Measurements from ENCODE around the gene TBC1D24.
"Not testable (repeated sequence)": the region's sequence is repeated elsewhere in the genome, so short reads cannot be mapped to it uniquely, and the experiment has no call there.

Gene TBC1D24

DNA sequence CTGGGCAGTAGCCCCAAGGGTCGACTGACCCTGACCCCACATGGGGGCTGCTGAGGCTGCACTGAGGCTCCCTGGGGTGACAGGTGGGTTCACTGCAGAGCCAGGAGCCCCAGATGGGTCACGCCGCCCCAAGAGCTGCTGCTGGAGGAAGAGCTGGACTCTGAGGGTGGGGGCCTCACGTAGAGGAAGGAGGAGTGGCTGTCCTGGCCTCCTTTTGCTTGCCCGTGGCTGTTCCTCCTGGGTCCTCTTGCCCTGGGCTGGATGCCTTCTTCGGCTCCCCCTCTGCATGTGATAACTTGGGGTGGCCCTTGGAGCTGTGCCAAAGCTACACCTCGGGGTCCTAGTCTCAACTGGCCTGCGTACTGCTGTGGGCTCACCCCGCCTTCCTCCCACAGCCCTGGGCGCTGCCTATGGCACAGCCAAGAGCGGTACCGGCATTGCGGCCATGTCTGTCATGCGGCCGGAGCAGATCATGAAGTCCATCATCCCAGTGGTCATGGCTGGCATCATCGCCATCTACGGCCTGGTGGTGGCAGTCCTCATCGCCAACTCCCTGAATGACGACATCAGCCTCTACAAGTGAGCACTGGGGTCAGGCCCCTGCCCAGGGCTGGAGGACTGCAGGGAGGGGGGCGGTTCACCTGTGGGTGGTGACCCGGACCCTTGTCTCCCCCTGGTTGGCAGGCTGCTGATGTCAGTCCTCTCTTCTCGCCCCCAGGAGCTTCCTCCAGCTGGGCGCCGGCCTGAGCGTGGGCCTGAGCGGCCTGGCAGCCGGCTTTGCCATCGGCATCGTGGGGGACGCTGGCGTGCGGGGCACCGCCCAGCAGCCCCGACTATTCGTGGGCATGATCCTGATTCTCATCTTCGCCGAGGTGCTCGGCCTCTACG is 44.1 kb downstream of the TBC1D24 start:
- DNase-seq = no peak

DNA sequence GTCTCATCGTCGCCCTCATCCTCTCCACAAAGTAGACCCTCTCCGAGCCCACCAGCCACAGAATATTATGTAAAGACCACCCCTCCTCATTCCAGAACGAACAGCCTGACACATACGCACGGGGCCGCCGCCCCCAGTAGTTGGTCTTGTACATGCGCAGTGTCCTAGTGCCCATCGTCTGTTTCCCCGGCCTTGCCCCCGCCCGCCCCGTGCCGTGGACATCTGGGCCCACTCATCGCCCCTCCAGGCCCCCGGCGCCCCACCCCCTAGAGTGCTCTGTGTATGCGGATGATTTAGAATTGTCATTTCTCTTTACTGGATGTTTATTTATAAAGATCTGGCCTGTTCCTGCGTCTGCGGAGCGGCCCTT is 44.8 kb downstream of the TBC1D24 start:
- no peak for DNase-seq

GRCh38 chr16:2520097-2520783 is 45.3 kb downstream of the TBC1D24 start, which contains the start of gene AMDHD2:
Gene AMDHD2 (plus strand): TSS chr16:2520371. CDS start chr16:2520459, 88 bp downstream.
- peak; percentile 93 for DNase-seq

DNA sequence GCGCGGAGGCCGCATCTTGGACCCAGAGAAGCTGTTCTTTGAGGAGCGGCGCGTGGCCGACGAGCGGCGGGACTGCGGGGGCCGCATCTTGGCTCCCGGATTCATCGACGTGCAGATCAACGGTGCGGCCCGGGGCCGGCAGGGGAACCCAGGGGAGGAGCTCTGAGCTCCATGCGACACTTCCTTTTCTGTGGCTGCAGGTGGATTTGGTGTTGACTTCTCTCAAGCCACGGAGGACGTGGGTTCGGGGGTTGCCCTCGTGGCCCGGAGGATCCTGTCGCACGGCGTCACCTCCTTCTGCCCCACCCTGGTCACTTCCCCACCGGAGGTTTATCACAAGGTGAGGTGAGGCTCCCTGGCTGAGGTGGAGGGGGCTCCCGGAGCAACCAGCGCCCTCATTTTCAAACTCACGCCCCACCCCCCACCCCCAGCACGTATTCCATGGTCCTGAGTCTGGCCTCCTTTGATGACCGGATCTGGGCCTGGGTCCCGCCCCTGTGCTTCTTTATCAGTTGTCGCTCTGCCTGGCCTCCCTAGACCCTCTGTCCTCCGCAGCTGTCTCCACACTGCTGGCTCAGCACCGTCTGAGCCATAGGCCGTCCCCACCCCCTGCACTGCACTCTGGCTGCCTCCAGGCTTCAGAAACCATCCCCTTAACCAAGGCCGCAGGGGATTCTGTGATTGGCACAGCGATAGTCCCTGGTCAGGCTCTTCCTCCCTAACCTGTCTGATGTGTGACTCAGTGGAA is 46.0 kb downstream of the TBC1D24 start:
- no peak for DNase-seq

DNA sequence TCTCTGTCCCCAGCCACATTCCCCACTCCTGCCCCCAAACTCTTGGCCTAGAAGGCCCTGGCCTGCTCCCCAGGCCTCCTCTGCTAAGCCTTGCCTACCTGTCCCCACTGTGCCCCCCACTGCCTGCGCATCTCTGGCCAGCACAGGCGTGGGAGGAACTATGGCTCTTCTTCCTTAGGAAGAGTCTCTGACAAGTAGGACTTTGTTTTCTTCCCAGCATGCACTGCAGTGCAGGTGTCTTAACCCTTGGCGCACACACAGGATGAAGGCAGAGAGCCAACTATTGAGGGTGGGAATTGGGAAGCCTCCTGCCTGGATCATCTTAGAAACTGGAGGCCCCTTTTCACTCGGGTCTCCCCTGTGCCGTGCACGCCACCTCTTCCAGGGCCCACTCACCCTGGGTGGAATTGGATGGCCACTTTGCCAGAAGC is 48.9 kb downstream of the TBC1D24 start:
- DNase-seq = no peak

DNA sequence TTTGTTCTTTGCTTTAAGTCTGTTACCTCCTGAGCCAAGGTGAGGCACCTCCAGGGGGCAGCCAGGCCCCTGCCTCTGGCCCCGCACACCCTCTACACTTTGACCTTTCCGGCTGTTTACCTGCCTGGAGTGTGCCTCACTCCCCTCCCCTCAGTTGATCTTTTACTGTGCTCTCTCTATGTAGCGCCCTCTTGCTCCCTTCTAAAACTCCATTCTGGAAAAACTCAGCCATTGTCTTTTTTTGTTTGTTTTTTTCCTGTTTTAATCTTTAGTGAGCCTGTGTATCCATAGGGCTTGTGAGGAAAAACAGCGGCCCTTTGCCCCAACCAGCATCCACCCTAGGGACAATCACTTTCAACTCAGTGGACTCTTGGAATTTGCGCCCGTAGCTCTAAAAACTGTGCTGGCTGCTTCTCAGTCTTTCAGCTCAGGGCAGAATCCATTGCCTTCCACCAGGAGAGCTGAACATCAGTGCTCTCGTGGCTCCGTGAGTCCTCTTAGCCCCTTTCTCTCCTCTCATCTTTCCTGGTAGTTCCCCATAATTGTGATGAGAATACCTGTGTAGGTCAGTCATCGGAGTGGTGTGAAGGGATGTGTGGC is 49.5 kb downstream of the TBC1D24 start:
- DNase-seq = no peak

DNA sequence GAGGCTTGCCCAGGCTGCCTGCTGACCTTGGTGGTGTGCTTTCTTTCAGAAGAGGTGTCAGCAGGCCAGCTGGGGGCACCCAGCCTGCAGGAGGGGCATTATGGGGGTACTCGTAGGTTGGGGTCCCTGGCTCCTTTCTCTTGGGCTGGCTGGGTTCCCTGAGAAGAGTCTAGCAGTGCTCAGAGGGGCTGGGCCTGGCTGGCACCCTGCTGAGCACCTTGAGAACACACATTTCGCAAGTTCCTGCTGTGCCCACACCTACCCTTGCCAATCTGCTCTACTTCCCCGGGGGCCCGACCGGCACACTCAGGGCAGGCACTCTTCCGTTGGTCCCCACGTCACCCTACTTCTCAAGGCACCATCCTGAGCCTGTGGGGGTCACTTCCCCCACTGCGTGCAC is 51.2 kb downstream of the TBC1D24 start:
- no peak for DNase-seq

GRCh38 chr16:2527071-2527783 is 52.3 kb downstream of the TBC1D24 start:
- DNase-seq = no peak

GRCh38 chr16:2527784-2528100 is 52.8 kb downstream of the TBC1D24 start:
- no peak for DNase-seq

DNA sequence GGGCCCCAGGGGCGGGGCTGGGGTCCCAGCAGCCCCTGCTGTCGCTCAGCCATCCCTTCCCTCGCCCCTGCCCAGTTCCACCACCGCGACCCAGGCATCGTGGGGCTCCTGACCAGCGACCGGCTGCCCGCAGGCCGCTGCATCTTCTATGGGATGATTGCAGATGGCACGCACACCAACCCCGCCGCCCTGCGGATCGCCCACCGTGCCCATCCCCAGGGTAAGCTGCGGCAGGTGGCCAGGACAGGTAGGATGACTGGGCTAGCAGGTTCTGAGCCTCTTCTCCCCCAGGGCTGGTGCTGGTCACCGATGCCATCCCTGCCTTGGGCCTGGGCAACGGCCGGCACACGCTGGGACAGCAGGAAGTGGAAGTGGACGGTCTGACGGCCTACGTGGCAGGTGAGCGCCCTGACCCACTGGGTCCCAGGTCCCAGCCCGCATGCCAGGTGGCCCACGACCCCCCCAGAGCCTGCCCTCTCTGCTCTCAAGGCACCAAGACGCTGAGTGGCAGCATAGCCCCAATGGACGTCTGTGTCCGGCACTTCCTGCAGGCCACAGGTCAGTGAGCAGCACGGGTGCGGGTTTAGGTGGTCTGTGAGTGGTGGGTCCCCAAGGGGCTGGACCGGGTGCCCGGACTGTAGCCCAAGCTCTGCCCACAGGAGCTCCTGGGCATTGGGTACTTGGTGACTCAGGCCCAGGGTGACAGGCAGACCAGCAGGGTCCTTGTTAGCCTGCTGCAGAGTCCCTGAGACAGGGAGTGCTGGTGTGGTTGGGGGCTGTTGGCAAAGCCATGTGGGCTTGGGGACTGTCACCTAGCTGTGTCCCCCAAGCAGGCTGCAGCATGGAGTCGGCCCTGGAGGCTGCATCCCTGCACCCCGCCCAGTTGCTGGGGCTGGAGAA is 53.5 kb downstream of the TBC1D24 start:
- no peak for DNase-seq

DNA sequence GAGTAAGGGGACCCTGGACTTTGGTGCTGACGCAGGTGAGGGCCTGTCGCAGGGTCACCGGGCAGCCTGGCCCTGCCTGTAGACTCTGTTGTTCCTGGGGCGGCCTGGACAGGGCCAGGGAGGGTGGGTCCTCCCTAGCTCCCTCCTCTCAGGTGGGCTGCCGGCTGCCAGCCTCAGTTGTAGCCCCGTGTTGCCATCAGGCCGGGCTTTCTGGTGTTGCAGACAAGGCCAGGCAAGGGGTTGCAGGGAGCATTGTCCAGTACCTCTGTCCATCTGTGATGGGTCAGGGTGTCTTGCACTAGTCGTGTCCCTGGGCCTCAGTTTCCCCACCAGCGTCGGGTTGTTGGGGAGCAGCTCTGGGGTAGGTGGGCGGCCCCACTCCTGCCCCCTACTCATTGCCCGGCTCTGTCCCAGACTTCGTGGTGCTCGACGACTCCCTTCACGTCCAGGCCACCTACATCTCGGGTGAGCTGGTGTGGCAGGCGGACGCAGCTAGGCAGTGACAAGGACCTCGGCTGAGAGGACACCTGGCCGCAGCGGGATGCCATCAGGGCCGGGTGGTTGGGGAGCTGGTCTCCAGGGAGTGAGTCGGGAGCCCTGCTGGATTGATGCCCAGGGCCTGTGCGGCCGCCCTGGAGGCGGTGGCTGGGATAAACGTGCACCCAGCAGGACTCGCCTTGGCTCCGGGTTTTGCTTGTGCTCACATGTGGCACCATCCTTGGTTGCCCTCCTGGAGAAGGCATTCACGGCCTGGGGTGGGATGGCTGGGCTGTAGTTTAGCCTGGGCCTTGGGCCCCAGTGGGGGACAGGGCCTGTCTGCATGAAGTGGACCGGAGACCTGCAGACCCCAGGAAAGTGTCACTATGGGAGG is 54.4 kb downstream of the TBC1D24 start:
- peak; percentile 49 for DNase-seq

DNA sequence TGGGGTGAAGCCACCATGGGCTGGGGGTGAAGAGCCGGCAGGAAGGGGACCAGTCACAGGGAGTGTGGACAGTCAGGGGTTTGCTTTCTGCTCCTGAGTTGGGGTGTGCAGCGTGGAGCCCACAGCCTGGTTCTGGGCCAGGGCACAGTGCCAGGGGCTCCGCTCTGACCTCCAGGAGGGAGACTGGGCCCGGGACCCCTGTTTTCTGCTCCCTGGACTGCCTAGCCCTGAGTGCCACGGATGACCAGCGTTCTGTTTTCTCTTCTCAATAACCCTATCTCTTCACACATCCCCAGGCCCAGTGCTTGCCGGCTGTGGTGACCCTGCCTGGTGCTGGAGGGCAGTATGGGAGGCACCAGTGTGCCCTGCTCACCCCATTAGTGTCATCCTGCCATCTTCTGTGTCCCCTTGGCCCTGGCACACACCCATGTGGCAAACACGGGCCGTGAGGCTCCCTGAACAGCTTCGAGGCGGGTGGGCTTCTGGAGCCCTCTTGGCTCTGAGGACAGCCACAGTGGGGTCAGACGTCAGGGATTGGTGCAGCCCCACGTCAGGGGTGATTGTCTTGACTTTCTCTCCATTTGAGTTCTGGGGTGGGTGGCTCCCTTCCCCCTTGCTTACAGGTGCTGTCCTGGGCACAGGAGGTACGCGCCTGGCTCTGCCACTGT is 55.2 kb downstream of the TBC1D24 start:
- DNase-seq = no peak

- no peak for DNase-seq
Observed at GRCh38 chr16:2530629-2531318, 55.8 kb downstream of the TBC1D24 start.

GRCh38 chr16:2531371-2531695 is 56.4 kb downstream of the TBC1D24 start, which contains the start of gene CEMP1:
Gene CEMP1 (minus strand): TSS chr16:2531408. CDS start chr16:2531073, 335 bp downstream.
- DNase-seq = no peak

DNA sequence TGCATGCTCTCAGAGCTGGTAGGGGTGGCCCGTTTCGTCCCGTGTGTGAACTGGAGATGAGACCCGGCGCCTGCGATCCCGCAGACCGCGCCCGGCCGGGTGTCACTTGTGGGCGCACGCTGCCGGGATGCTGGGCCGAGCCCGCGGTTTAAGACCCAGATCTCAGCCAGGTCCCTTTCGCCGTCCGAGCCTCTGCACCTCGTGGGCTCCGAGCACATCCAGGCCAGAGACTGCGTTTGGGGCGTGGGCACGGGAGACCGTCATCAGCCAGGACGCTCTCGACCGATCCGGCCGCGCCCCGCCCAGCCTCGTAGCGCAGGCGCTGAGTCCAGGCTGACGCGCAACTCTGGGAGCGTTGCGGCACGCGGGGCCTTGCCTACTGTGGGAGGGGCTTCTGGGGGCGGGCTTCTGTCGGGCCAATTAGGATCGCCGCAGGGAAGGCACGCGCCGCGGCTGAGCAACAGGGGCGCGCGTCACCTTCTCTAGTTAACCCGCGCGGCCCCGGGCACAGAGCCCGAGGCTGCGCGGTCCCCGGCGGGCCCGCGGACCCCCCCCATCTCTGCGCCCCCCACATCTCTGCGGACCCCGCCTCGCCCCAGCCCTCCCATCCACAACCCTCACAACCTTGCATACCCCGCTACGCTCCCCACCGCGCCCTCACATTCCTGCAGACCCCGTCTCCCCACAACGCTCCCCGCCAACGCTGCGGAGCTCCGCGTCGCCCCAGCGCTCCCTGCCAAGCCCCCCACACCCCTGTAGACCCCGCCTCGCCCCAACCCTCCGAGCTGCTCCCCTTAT is 57.0 kb downstream of the TBC1D24 start:
- peak; percentile 97 for DNase-seq

DNA sequence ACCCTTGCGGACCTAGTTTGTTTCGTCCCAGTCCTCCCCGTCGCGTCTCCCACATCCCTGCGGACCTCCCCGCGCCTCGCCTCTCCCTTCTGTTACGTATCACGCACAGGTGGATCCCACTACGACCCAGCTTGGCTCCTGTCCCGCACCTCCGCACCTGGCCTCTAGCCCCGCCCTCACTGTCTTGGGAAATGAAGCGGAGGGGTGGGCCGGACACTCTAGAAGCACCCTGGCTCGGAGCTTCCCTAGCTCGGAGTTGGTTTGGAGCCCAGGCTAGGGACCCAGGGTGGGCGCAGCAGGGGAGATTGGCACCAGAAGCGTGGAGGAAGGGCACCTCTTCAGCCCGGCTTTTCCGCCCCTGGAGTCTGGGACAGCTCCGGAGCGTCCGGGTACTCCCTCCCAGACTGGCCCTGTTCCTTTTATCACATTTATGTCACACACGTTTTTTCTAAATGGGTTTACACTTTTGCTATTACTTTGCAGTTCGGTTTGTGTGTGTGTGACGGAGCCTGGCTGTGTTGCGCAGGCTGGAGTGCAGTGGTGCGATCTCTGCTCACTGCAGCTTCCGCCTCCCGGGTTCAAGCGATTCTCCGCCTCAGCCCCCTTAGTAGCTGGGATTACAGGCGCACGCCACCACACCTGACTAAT is 57.7 kb downstream of the TBC1D24 start:
- DNase-seq = peak; percentile 79

GRCh38 chr16:2533142-2533755 is 58.3 kb downstream of the TBC1D24 start:
- not testable (repeated sequence) for DNase-seq
